NCI-H226 (cell line): ENCODE results near the gene MRTFB.

Experiments used
- DNase-seq: peaks from one replicate; pipeline ENCODE4 v3.0.0-alpha.2; 2015

Gene MRTFB

DNA sequence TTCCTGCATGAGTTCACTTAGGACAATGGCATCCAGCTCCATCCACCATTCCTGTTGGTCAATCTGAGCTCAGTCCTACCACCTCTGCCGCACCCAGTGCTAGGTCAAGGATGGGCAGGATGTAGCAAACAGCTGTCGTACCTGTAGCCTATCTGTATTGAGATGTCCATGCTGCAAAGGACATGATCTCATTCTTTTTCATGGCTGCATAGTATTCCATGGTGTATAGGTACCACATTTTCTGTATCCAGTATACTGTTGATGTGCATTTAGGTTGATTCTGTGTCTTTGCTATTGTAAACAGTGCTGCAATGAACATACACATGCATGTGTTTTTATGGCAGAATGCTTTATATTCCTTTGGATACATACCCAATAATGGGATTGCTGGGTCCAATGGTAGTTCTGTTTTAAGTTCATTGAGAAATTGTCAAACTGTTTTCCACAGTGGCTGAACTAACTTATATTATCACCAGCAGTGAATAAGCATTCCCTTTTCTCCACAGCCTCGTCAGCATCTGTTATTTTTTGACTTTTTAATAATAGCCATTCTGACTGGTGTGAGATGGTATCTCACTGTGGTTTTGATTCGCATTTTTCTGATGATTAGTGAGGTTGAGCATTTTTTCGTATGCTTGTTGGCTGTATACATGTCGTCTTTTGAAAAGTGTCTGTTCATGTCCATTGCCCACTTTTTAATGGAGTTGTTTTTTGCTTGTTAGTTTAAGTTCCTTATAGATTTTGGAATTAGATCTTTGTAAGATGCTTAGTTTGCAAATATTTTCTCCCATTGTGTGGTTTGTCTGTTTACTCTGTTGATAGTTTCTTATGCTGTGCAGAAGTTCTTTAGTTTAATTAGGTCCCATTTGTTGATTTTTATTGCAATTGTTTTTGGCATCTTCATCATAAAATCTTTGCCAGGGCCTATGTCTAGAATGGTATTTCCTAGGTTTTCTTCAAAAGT lies 7.2 kb upstream of the MRTFB start:
- DNase-seq = no peak

DNA sequence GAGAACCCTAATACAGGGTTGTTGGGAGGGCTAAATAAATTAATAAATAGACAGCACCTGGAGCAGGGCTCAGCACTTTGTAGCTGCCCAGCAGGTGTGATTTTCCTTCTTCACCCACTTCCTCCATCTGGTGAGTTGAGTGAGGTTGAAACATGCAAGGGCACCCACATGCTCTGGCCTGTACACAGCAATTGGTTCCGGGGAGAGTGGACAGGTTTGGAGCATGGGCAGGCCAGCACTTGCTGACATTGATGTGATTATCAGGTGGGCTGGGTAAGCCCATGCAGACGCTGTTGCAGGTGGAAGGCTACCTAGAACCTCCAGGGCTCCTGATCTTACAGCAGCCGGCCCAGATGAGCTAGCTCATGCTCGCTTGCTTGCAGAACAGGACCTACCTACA lies 1.3 kb upstream of the MRTFB start:
- no peak for DNase-seq

DNA sequence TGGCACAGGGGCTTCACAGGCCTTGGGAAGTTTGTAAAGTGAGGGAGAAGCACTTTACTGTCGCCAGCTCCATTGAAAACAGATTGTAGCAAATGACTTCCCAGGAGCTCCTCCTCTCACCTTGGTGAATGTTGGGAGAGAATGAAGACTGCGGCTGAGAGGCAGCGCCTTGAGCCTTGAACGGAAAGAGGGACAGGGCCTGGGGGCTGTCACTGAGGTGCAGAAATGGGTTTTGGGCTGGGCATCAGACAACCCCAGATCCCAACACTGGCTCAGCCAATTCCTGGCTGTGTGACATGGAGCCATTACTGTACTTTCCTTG lies 603 bp upstream of the MRTFB start:
- DNase-seq = no peak

DNA sequence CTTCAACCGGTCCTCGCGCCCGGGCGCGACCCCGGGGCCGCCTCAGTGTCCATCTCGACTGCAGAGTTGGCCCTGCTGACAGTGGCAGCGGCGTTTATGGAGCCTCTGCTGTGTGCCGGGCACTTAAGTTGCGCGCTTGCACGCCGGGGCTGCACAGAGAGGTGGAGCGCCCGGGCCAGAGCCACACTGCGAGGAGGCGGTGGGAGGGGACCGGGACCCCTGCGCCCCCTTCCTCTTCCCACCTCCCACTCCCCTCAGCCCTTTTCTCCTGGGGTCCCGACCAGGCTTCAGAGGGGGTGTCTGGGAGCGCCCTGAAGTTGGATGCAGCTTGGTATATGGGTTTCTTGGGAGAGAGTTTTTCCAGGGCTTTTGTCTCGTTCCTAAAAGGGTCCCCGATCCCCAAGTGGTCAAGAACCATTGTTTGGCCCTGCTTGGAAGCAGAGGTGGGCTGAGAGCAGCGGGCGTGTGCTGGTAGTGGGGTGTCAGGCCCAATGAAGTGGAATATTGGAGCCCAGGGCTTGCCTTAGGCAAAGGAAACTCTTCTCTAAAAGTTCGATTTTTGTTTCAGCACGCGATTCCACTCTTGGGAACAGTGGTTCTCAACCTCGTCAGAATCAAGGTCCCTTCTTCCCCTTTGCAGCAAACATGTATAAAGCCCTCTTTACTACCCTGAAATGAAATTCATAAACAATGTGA lies 605 bp downstream of the MRTFB start:
- no peak for DNase-seq

DNA sequence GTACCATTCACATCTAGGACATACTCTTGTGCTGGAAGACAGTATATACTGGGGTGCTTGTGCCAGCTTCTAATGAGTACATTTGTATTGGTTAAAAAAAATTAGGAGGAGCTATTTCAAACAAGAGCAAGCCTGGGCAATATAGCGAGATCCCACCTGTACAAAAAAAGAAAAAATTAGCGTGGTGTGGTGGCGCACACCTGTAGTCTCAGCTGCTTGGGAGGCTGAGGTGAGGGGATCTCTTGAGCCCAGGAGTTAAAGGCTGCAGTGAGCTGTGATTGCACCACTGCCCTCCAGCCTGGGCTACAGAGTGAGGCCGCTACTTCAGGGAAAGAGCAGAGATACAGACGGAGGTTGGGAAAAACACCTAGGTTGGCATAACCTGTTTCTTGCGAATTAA lies 1.2 kb downstream of the MRTFB start:
- no peak for DNase-seq

DNA sequence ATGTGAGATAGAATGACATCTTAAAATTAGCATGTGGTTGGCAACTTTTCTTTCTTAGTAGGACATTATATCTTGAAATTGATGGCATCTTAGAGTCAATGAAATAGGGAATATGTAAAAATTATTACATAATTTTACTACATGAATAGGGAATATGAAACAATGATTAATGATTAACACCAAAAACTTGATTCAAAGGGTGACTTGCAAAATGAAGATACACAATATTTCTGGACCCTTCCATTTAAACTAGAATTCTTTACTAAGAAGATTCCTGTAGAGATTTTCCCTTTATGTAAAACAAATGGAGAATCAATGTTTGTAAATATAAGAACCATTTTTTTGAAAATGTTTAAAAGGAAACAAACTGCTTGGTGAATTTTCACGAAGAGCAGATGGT lies 3.4 kb downstream of the MRTFB start:
- DNase-seq = no peak

DNA sequence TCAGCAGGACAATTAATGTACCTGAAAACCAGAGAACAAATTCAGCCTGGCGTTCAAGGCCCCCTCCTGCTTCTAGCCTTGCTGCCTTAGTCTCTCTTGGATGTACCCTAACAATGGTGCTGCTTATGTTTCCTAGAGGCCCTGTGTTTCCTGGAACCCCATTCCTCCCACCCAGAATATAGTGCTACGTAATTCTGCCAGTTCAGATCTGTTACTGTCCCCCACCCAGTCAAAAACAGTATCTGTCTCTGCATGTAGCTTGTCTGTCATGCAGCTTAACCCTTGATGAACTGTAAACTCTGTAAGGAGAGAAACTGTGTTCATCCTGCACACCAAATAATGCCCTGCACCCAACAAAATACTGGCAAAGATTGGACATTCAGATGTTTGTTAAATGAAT lies 6.8 kb downstream of the MRTFB start:
- no peak for DNase-seq

DNA sequence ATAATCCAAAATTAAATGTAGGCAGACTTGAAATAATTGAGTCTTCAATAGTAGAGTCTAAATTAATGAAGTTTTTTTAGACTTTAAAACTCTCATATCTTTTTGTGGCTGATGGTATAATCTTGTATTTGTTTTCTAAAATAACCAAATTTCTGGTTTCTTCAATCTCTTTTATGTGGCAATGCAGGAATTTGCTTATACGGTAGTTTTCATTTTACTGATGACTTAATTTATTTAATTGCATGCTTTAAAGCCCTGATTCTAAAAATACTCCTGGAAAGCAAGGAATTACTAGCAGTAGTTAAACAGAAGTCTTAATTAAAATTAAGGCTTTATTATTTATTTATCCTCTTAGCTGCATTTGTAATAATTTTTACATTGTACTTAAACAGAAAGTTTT lies 15.4 kb downstream of the MRTFB start:
- DNase-seq = no peak

DNA sequence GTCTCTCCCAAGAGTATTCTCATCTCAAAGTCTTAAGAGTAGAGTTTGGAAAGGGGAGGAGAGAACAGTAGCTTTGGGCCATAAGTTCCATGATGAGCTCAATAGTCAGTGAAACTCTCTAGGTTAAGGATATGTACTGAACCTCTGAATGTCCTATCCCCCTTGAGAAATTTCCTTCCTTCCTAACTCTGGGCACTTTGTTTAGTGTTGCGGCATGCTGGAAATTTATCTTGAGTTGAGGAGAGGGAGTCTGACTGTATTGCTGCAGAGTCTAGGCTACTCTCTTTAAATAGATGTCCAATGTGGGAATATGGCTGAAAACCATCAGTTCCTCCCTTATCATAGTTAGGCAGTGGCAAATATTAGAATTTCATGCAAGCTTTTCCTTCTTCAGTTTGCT lies 16.1 kb downstream of the MRTFB start:
- no peak for DNase-seq

DNA sequence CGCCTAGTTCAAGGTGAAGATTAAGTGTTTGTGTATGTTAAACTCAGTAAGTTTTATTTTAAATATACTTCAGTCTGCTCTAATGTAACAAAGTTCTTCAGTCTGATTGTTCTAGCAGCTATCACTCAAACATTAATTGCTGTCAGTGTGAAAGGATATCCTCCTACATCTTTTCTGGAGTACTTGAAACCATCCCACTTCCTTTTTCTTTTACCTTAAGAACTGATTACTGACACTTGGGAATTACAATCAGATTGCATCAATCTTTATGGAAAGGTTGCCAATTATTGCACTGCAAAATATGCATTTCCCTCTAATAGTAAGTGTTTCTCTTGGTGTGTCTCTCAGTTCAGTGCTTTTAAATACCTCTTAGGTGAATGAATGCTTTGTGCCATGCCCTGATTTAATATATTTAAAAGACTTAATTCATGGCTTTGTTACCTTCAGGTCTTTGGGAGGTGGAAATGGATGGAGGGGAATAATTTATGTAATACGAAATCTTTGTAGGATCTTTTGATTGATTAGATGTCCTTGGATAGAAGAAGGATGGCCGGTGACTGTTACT lies 16.6 kb downstream of the MRTFB start:
- DNase-seq = no peak

DNA sequence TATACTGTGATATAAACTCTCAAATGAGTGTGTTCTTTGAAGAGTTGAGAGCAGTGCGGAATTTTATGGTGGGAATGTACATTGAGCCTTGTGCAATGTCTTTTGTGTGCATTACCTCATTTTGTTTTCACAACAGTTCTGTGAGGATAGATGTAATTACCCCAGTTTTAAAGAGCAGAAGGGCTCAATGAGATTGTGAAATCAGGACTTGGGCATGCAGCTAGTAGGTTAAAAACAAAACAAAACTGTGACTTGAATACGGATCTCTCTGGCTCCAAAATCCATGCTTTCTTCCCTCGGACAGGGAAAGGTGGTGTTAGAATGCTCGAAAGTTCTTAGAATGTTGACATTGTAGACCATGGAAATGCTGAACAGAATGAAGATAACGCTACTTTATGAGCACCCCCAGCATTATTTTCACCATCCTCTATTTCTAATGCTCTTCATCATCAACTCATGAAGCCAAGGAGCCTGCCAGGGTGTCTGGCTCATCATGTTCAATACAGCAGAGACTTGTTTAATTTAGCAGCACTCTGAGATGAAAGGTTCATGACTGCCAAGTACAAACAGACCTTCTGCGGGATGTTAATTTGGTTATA lies 17.1 kb downstream of the MRTFB start:
- DNase-seq = no peak

DNA sequence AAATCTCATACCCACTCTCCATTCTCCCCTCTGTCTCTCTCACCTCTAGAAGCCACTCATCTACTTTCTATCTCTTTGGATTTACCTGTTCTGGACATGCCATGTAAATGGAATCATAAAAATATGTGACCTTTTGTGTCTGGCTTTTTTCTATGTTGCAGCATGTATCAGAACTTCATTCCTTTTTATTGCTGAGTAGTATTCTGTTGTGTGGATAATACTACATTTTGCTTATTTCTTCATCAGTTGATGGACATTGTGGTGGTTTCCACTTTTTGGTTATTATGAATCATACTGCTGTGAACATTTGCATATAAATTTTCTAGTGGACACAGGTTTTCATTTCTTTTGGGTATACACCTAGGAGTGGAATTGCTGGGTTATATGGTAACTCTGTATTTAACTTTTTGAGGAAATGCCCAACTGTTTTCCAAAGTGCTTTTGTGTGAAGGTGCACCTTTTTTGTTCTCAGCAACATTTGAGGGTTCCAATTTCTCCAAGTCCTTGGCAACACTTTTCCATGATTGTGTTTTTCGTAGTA lies 18.2 kb downstream of the MRTFB start:
- no peak for DNase-seq

DNA sequence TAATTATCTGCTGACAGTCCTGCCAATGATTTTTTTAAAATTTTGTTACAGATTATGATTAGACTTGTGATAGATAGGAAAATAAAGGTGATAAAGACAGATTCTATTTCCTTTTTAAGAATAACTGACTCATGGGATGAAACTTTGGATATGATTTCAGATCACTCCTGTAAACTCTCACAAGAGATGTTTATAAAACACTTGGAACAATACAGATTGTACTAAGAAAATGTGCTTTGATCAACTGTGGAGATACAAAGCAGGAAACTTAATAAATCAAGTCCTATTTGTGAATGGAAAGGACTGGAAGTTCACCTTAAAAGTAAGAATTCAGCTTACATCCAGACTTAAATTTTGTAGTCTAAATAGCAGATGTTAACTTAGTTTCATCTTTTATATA lies 21.4 kb downstream of the MRTFB start:
- DNase-seq = no peak

DNA sequence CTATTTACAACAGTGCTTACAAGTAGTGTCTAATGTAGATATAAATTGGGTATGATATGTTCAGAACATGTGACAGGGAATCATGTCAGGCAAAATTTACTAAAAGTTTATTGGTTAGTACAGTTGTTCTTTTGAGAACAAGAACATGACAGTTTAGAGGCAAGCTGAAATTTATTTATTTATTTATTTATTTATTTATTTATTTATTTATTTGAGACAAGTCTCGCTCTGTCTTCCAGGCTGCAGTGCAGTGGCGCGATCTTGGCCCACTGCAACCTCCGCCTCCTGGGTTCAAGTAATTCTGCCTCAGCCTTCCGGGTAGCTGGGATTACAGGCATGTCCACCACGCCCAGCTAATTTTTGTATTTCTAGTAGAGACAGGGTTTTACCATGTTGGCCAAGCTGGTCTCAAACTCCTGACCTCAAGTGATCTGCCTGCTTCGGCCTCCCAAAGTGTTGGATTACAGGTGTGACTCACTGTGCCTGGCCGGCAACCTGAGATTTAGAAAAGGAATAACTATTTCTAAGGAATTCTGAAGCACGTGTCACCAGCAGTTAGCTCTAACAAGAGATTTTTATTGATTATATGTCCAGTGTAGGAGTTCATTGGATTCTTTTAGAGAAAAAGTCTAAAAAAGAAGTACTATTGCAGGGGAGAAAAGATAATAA lies 24.9 kb downstream of the MRTFB start:
- no peak for DNase-seq

DNA sequence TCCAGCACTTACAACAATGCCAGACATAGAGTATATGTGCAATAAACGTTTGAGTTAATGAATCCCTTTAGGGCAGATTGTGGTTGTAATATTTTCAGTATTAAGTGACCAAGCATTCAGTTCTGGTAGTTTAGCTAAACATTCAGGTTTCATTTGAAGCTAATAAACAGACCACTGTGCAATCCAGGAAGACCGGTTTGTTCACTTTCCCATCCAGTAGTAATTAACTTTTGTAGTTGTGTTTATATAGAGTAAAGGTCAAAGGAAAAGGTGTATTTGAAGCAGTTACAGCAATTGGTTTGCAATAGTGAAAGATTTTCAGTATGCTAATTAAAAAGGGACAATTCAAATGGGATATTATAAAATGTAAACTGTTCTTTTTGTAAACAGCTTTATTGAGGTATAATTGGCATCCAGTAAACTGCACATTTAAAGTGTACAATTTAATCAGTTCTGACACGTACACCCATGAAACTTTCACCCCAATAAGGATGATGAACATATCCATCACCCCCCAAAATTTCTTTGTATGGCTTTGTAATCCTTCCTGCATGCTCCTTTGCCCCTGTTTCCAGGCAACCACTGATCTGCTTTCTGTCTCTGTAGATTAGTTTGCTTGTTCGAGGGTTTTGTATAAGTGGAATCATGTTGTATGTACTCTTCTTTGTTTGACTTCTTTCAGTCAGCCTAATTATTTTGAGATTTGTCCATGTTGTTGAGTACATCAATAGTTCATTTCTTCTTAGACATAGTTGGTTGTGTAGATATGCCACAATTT lies 26.3 kb downstream of the MRTFB start:
- DNase-seq = no peak

DNA sequence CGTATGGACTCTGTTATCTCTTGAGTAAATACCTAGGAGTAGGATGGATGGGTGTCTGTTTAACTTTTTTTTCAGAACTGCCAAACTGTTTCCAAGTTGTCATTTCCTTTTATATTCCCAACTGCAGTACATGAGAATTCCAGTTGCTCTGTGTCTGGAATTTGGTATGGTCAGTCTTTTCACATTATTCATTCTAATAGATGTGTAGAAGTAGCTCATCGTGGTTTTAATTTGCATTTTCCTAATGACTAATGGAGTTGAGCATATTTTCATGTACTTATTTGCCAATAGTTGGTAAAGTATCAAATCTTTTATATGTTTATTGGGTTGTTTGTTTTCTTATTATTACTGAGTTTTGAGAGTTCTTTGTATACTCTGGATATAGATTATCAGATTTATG lies 27.0 kb downstream of the MRTFB start:
- no peak for DNase-seq

DNA sequence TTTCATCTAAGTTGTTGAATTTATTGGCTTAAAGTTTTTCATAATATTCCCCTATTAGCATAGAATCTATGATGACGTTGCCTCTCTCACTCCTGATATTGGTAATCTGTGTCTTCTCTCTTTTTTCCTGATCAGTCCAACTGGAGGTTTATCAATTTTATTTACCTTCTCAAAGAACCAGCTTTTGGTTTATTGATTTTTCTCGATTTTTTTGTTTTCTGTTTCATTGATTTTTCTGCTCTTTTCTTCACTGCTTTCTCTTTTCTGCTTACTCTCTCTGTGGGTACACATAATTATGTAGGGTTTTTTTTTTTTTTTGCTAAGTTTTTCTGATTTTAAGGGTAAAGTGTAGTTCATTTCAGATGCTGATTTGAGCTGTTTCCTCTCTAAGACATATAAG lies 29.7 kb downstream of the MRTFB start:
- DNase-seq = no peak

DNA sequence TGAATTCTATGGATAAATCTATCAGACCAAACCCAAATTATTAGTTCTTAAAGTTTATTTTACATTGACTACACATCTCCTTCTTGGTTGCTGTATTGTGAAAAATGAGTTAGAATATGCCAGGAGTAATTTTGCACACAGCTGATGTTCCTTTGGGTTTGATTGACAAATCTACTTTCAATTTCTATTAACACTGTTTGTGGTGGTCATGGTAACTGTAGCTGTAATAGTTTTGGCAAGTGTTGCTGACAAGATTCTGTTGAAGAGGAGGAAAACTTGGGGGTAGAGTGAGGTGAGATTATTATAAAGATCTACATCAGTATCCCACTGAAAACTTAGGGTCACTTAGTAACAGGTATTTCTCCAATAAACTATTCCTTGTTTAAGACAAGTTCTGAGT lies 30.3 kb downstream of the MRTFB start:
- DNase-seq = no peak

DNA sequence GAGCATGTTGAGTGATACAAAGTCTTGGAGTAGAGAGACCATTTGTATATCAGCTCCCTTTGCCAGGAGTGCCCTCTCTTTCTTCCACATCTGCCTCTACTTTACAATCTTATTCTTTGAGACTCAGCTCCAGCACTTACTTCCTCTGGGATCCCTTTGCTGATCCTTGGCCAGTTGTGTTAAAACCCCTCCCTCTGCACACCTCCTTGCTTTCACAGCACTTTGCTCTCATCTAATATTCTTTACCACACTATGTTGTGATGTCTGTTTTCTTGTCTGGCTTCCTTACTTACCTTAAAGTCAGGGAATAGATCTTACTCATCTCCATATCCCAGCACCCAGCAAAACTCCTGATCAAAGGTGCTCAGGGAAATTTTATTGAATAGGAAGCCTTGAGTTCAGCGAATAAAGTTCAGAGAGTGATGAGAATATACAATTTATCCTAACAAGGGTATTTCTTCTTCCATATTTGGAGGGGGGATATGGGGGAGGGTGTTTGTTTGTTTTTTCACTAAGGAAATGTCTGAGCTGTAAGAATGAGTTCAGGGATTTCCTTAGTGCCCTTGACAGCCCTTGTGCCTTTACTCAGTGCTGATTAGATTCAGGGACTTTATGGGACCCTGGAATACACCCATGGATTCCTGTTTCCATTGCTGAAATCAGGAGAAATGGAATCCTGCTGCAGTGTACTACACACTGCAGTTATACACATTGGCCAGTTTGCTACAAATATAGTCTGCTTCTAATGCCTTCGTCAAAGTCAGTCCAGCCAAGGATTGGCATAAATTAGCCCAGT lies 32.0 kb downstream of the MRTFB start:
- DNase-seq = no peak

DNA sequence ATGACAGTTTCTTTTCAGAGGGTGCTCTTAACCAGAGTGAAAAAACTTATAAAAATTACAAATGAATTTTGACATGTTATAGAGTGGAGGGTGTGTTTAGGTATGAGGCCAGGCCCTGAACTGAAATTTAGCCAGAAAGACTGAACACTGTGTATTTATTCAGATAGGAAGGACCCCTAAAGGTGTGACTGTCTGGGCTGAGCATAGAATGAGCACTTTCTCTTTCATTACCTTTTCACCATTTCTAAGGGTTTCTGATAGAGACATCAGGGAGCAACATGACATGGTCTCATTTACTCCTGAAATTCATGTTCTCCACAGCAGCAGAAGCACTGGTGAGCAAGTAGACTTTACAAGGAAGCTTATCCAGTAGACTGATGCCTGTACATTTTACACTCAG lies 32.9 kb downstream of the MRTFB start:
- DNase-seq = no peak

DNA sequence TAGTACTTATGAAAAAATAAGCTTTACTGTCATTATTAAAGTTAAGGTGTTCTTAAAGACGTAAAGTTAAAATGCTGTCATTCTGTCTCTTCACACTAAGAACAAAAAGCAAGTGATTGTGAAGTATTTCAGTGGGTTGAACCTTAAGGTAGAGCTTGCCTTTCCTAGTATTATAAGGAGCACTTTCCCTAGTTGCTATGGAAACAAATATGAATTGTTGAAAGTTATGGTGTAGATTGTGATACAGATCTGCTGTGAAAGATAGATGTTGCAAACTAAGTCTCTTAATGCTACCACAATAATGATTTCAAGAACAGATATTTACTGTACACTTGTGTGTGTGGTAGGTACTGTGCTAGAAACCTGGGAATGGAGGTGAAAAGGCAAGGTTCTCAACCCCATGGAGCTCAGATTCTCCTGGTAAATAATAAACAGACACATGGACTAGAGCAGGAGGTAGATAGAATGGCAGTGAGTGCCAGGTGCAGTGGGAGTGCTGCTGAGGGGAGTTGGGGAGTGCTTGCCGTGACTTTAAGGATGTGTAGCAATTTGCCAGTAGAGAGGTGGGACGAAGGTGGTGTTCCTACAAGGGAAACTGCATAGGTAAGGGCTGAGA lies 34.7 kb downstream of the MRTFB start:
- no peak for DNase-seq
